Kidney (tissue), 14 donors: ENCODE data around the gene NT5C3B. TPM values are rescaled to one million over a fixed set of nuclear protein-coding genes. Genes with fewer than 3 reads are reported as not detected.

Source experiments
- DNase-seq, 5 donors: peaks; one replicate each; pipeline ENCODE4 v3.0.0-alpha.2; 2013 to 2020
- FAIRE-seq: peaks from 2 replicates; lab custom pipeline; 2012; peaks lifted over from hg19 to GRCh38; lab: Jason Lieb, UNC
- H3K27ac ChIP-seq, 2 donors: one replicate each; pipeline ENCODE4 v1.7.0; 2013; ENCODE audit warnings: low read depth in 2 of 2, low read length in 2 of 2, inconsistent platforms in 1 of 2
- H3K27me3 ChIP-seq: one replicate; pipeline ENCODE4 v1.7.1; 2013; ENCODE audit warnings: low read length, inconsistent platforms; ENCODE audit not compliant: control insufficient read depth, insufficient read depth
- H3K36me3 ChIP-seq, 3 donors: one replicate each; pipeline versions ENCODE4 v1.7.0 to v1.7.1; 2013; ENCODE audit warnings: low read length in 3 of 3, control low read depth in 1 of 3, inconsistent platforms in 1 of 3; ENCODE audit not compliant: insufficient read depth in 3 of 3, control insufficient read depth in 2 of 3
- H3K4me1 ChIP-seq, 3 donors: one replicate each; pipeline versions ENCODE4 v1.7.0 to v1.7.1; 2013; ENCODE audit warnings: low read length in 3 of 3, inconsistent platforms in 1 of 3, low read depth in 1 of 3; ENCODE audit not compliant: control insufficient read depth in 2 of 3, insufficient read depth in 2 of 3
- H3K4me3 ChIP-seq, 3 donors: one replicate each; pipeline versions ENCODE4 v1.7.0 to v1.8.1; 2013; ENCODE audit warnings: low read length in 3 of 3, control low read depth in 1 of 3, inconsistent platforms in 1 of 3
- H3K9ac ChIP-seq, 3 donors: one replicate each; pipeline versions ENCODE4 v1.7.0 to v1.7.1; 2013; ENCODE audit warnings: low read length in 3 of 3, control low read depth in 1 of 3, inconsistent platforms in 1 of 3
- H3K9me3 ChIP-seq, 3 donors: one replicate each; pipeline versions ENCODE4 v1.7.0 to v1.7.1; 2013; ENCODE audit warnings: low read length in 3 of 3, control low read depth in 1 of 3, inconsistent platforms in 1 of 3; ENCODE audit not compliant: control insufficient read depth in 2 of 3, insufficient read depth in 1 of 3
- CTCF ChIP-seq: IDR thresholded peaks from 3 replicates; pipeline ENCODE4 v1.5.1; 2012; ENCODE audit warnings: mild to moderate bottlenecking, moderate library complexity, borderline replicate concordance; ENCODE audit not compliant: insufficient read depth; ENCODE audit errors: extremely low read depth
- intact Hi-C: fragments of 100-400 bp; cut with DNase I; formaldehyde crosslinking; loops from one replicate; pipeline ENCODE4 v1.11.1; 2022
- polyA plus RNA-seq: library from polyadenylated mRNA; stranded (reverse); fragments of 350-450 nt; fragmentation: Illumina TruSeq; extraction: RNeasy Lipid Tissue Mini Kit (QIAGEN cat#74804); gene quantifications from one replicate; pipeline ENCODE4 v1.2.3, GENCODE V29; 2014; ENCODE audit warnings: low read depth, low replicate concordance; ENCODE audit not compliant: insufficient read depth
- total RNA-seq: library from RNA; stranded (reverse); fragmentation: NEBNext Ultra II Directional; extraction: Animal tissue kit (Norgen Biotek cat#: 25700); gene quantifications from one replicate; pipeline ENCODE4 v1.2.1, GENCODE V29; 2021
- donor health status: control.
- donor health status: control.
- donor health status: control.
- donor health status: control.
- donor health status: control.
- donor health status: DM: yes; HTN: yes; CAD: no.
- donor health status: Normal renal cell carcinoma (clear cell type).

The NT5C3B gene
- total and polyA plus RNA-seq, 2 donors from 2014 or later, result 44.0 to 88.0 TPM

GRCh38 chr17:41781404-41782110 lies 54.5 kb downstream of the NT5C3B start:
- H3K9me3 ChIP-seq, result no peaks in the 10 kb centered on the region
- peak overlapping the region in 1 of 3 donors; percentile 82 for H3K4me3 ChIP-seq
- no peaks in the 10 kb centered on the region for H3K27me3 ChIP-seq
- FAIRE-seq (no peak), DNase-seq (peak in 2 of 5 donors; percentile 49 to 69)
- H3K4me1 ChIP-seq, result peaks cover 4 to 44% (median 40%) of the 10 kb centered on the region in 3 donors
- peak overlapping the region; percentile 73 to 84 for H3K27ac ChIP-seq
- TF ChIP-seq CTCF, result no peak
- peak overlapping the region in 1 of 3 donors; percentile 42 for H3K9ac ChIP-seq
- intact Hi-C loops, result no loop called here
- peaks cover 0 to 4% (median 0%) of the 10 kb centered on the region in 3 donors for H3K36me3 ChIP-seq

- Histone ChIP-seq H3K27ac (peak overlapping the region in 1 of 2 donors; percentile 13), H3K36me3 (peaks cover 0 to 4% (median 2%) of the 10 kb centered on the region in 3 donors), H3K9me3 (no peaks in the 10 kb centered on the region), H3K9ac (no peak overlapping the region), H3K4me3 (no peak overlapping the region), H3K4me1 (peaks cover 4 to 58% (median 56%) of the 10 kb centered on the region in 3 donors), H3K27me3 (no peaks in the 10 kb centered on the region)
- TF ChIP-seq CTCF, result no peak
- intact Hi-C loops, result no loop called here
- no peak for FAIRE-seq
- DNase-seq, result no peak
These were observed 56.1 kb downstream of the NT5C3B start for GRCh38 chr17:41779954-41780353.

GRCh38 chr17:41777574-41778188 lies 58.4 kb downstream of the NT5C3B start:
- no peak for FAIRE-seq

More at GRCh38 chr17:41777574-41778188, 58.4 kb downstream of the NT5C3B start:
- Histone ChIP-seq H3K4me3 (peak overlapping the region in 1 of 3 donors; percentile 19), H3K9me3 (no peaks in the 10 kb centered on the region), H3K9ac (peak overlapping the region in 2 of 3 donors; percentile 20 to 52), H3K4me1 (peaks cover 7 to 70% (median 63%) of the 10 kb centered on the region in 3 donors), H3K27ac (peak overlapping the region; percentile 95 to 96), H3K27me3 (no peaks in the 10 kb centered on the region), H3K36me3 (peaks cover 0 to 4% (median 4%) of the 10 kb centered on the region in 3 donors)
- intact Hi-C loops, result no loop called here
- TF ChIP-seq CTCF, result peak; percentile 12
- peak in 4 of 5 donors; percentile 76 to 96 (median 89) for DNase-seq
